Panc1 (cell line): Measurements from ENCODE around the gene ATP2A2. TPM values are rescaled to one million over a fixed set of nuclear protein-coding genes. Genes with fewer than 3 reads are reported as not detected.
"Not testable (repeated sequence)": the region's sequence is repeated elsewhere in the genome, so short reads cannot be mapped to it uniquely, and the experiment has no call there.

Experiments used
- ATAC-seq: fragments of 200-7000 bp; cut with Tn5 transposase; 2 replicates; pipeline ENCODE4 v1.9.1; 2020; ENCODE audit warnings: mild to moderate bottlenecking, moderate library complexity
- BruUV-seq: library from RNA; stranded (reverse); fragments of 400-500 nt; replicated peaks from 2 replicates; lab custom pipeline; 2021; lab: Mats Ljungman, UMichigan
- CTCF ChIA-PET: fragments of 300-600 bp; sonication (Branson Sonifier 250); formaldehyde crosslinking; loops from one replicate; lab custom pipeline; 2022; ENCODE audit warnings: antibody characterized with exemption; lab: Charles Lee
- POLR2A ChIA-PET: fragments of 300-600 bp; sonication (Branson Sonifier 250); formaldehyde crosslinking; loops from one replicate; lab custom pipeline; 2022; ENCODE audit warnings: antibody characterized with exemption; lab: Charles Lee
- DNase-seq: peaks from one replicate; pipeline ENCODE4 v3.0.0-alpha.2; 2010; ENCODE audit warnings: low read depth, low spot score
- H3K27ac ChIP-seq: 2 replicates; pipeline ENCODE4 v1.5.1; 2011; ENCODE audit warnings: mild to moderate bottlenecking, low read length, inconsistent platforms
- H3K27me3 ChIP-seq: fragments of 200-500 bp; sonication (Bioruptor generic); 2 replicates; pipeline ENCODE4 v1.6.0; 2014; ENCODE audit warnings: low read length, inconsistent platforms; ENCODE audit not compliant: control insufficient read depth, insufficient read depth
- H3K36me3 ChIP-seq: fragments of 200-500 bp; sonication (Bioruptor generic); 2 replicates; pipeline ENCODE4 v1.5.1; 2014; ENCODE audit warnings: inconsistent platforms, mild to moderate bottlenecking, low read length, moderate library complexity; ENCODE audit not compliant: control insufficient read depth, insufficient read depth
- H3K4me1 ChIP-seq: 2 replicates; pipeline ENCODE4 v1.5.1; 2011; ENCODE audit warnings: inconsistent platforms, mild to moderate bottlenecking, low read length, moderate library complexity; ENCODE audit not compliant: control insufficient read depth, insufficient read depth
- H3K4me3 ChIP-seq, 2 experiments: 2 replicates each; pipeline ENCODE4 v1.5.1; 2011 to 2012; ENCODE audit warnings: low read depth in 2 of 2, low read length in 2 of 2, mild to moderate bottlenecking in 2 of 2, inconsistent platforms in 1 of 2, moderate library complexity in 1 of 2
- H3K9me3 ChIP-seq: fragments of 200-500 bp; sonication (Bioruptor generic); 2 replicates; pipeline ENCODE4 v1.5.1; 2014; ENCODE audit warnings: low read depth, mild to moderate bottlenecking, inconsistent platforms, low read length, moderate library complexity; ENCODE audit not compliant: control insufficient read depth, insufficient read depth
- CTCF ChIP-seq: fragments of 450-650 bp; IDR thresholded peaks from 2 replicates; pipeline ENCODE4 v1.5.1; 2017; ENCODE audit warnings: mild to moderate bottlenecking
- POLR2AphosphoS5 ChIP-seq: IDR thresholded peaks from 2 replicates; pipeline ENCODE4 v1.6.1; 2012; ENCODE audit warnings: mild to moderate bottlenecking, low read depth, low read length, moderate library complexity
- REST ChIP-seq, 2 experiments: IDR thresholded peaks; 2 replicates each; pipeline ENCODE4 v1.6.1; 2011 to 2012; ENCODE audit warnings: low read depth in 2 of 2, control low read depth in 1 of 2, low read length in 1 of 2, mild to moderate bottlenecking in 1 of 2, moderate library complexity in 1 of 2; ENCODE audit not compliant: insufficient read depth in 1 of 2
- SIN3A ChIP-seq: IDR thresholded peaks from 2 replicates; pipeline ENCODE4 v1.6.1; 2012; ENCODE audit warnings: low read depth, mild to moderate bottlenecking, low read length, moderate library complexity, borderline replicate concordance; ENCODE audit not compliant: insufficient read depth
- TCF7L2 ChIP-seq: IDR thresholded peaks from 2 replicates; pipeline ENCODE4 v1.6.1; 2011; ENCODE audit warnings: mild to moderate bottlenecking, low read depth, low read length, inconsistent platforms
- in situ Hi-C: cut with HindIII; loops from 2 replicates; pipeline ENCODE4 v1.10.0; 2016; ENCODE audit warnings: low sequenced_read_pairs, low pct_unique_long_range_greater_than_20kb
- intact Hi-C: fragments of 100-400 bp; cut with micrococcal nuclease; formaldehyde crosslinking; loops from one replicate; pipeline ENCODE4 v1.10.0; 2022; ENCODE audit not compliant: unreplicated experiment
- total RNA-seq: library from RNA; stranded (reverse); gene quantifications from one replicate; pipeline ENCODE4 v1.2.1, GENCODE V29; 2021; ENCODE audit not compliant: unreplicated experiment

ATP2A2 gene
- total RNA-seq, 1 experiment from 2014 or later, result 286 TPM

GRCh38 chr12:110253176-110253575, 27.9 kb upstream of the ATP2A2 start:
- in situ Hi-C loops (no loop called here), intact Hi-C loops (no loop called here)
- TF ChIP-seq POLR2AphosphoS5 (no peak), CTCF (no peak), SIN3A (no peak), REST (IDR thresholded peaks at IDR 0.05; ENCODE audit: insufficient read depth in 1 of 2, low read depth in 2 of 2, low read length in 1 of 2) (no peak), TCF7L2 (no peak)
- H3K36me3 ChIP-seq, result no peaks in the 10 kb centered on the region
- no peak for ATAC-seq
- BruUV-seq, result no TSS peak
- H3K4me1 ChIP-seq, result 0 out of 2 replicates have a peak, but pooled peaks cover 2% of the 10 kb centered on the region
- DNase-seq, result no peak
- H3K4me3 ChIP-seq, result no peak overlapping the region
- H3K27ac ChIP-seq, result no peak overlapping the region
- CTCF ChIA-PET, result no interaction called here
- POLR2A ChIA-PET, result no interaction called here
- H3K27me3 ChIP-seq, result no peaks in the 10 kb centered on the region
- no peaks in the 10 kb centered on the region for H3K9me3 ChIP-seq

GRCh38 chr12:110254971-110255540, 26.0 kb upstream of the ATP2A2 start:
- no peak overlapping the region for H3K27ac ChIP-seq
- no peak for DNase-seq
- in situ Hi-C loops (no loop called here), intact Hi-C loops (no loop called here)
- no peak for TF ChIP-seq POLR2AphosphoS5
- TF ChIP-seq TCF7L2, result no peak
- TF ChIP-seq CTCF, result no peak
- no peak for TF ChIP-seq REST (IDR thresholded peaks at IDR 0.05; ENCODE audit: insufficient read depth in 1 of 2, low read depth in 2 of 2, low read length in 1 of 2)
- H3K4me1 ChIP-seq, result 0 out of 2 replicates have a peak, but pooled peaks cover 2% of the 10 kb centered on the region
- H3K36me3 ChIP-seq, result no peaks in the 10 kb centered on the region
- CTCF ChIA-PET, result no interaction called here
- no TSS peak for BruUV-seq
- ATAC-seq, result no peak
- H3K4me3 ChIP-seq, result no peak overlapping the region
- POLR2A ChIA-PET, result no interaction called here
- no peaks in the 10 kb centered on the region for H3K9me3 ChIP-seq
- no peaks in the 10 kb centered on the region for H3K27me3 ChIP-seq

- DNase-seq, H3K36me3 ChIP-seq, H3K4me3 ChIP-seq, in situ Hi-C loops, BruUV-seq, CTCF ChIA-PET, POLR2A ChIA-PET, ATAC-seq, H3K4me1 ChIP-seq, H3K9me3 ChIP-seq, H3K27ac ChIP-seq, intact Hi-C loops, H3K27me3 ChIP-seq: not testable (repeated sequence)
These were observed 25.1 kb upstream of the ATP2A2 start for GRCh38 chr12:110255890-110256456.
